IMR-90 (cell line): ENCODE results near the gene PTCSC3. TPM values are rescaled to one million over a fixed set of nuclear protein-coding genes. Genes with fewer than 3 reads are reported as not detected.
A peak's percentile ranks its signal among the peaks of the same experiment; 100 is the strongest.

ENCODE experiments used
- ATAC-seq: fragments of 200-7000 bp; cut with Tn5 transposase; 2 replicates; pipeline ENCODE4 v1.9.1; 2020; ENCODE audit warnings: low read depth, mild to moderate bottlenecking, moderate library complexity
- BruUV-seq: library from RNA; stranded (reverse); fragments of 400-500 nt; replicated peaks from 2 replicates; lab custom pipeline; 2021; lab: Mats Ljungman, UMichigan
- CTCF ChIA-PET: fragments of 300-600 bp; formaldehyde crosslinking; extraction: SDS; loops from one replicate; lab custom pipeline; 2021; ENCODE audit warnings: antibody characterized with exemption; lab: Yijun Ruan, JAX
- POLR2A ChIA-PET: fragments of 300-600 bp; sonication (Branson Sonifier 250); formaldehyde crosslinking; loops from one replicate; lab custom pipeline; 2022; ENCODE audit warnings: antibody characterized with exemption; ENCODE audit not compliant: unreplicated experiment; lab: Charles Lee
- DNase-seq: peaks from one replicate; pipeline ENCODE4 v3.0.0; 2013
- H2AFZ ChIP-seq: replicated peaks from 2 replicates; pipeline ENCODE3; 2013; ENCODE audit warnings: low read length, mild to moderate bottlenecking; ENCODE audit not compliant: poor library complexity
- H2AK5ac ChIP-seq: 2 replicates; pipeline ENCODE4 v1.6.1; 2013; ENCODE audit warnings: low read depth, low read length, inconsistent platforms
- H2AK9ac ChIP-seq: replicated peaks from 2 replicates; pipeline ENCODE3; 2013; ENCODE audit warnings: mild to moderate bottlenecking, low read depth, low read length, moderate library complexity; ENCODE audit not compliant: poor library complexity
- H2BK120ac ChIP-seq: 2 replicates; pipeline ENCODE4 v1.6.1; 2013; ENCODE audit warnings: low read depth, low read length, inconsistent platforms
- H2BK15ac ChIP-seq: 3 replicates; pipeline ENCODE4 v1.6.1; 2013; ENCODE audit warnings: low read depth, low read length, inconsistent platforms
- H2BK20ac ChIP-seq: 2 replicates; pipeline ENCODE4 v1.6.1; 2013; ENCODE audit warnings: low read depth, mild to moderate bottlenecking, inconsistent platforms, low read length, moderate library complexity
- H2BK5ac ChIP-seq: 2 replicates; pipeline ENCODE4 v1.6.1; 2013; ENCODE audit warnings: mild to moderate bottlenecking, low read depth, low read length, inconsistent platforms; ENCODE audit not compliant: poor library complexity, severe bottlenecking
- H3K14ac ChIP-seq: replicated peaks from 2 replicates; pipeline ENCODE4 v1.6.1; 2013; ENCODE audit warnings: low read depth, low read length, inconsistent platforms
- H3K18ac ChIP-seq: 2 replicates; pipeline ENCODE4 v1.6.1; 2013; ENCODE audit warnings: low read depth, low read length, control low read depth
- H3K23ac ChIP-seq: 2 replicates; pipeline ENCODE4 v1.6.1; 2013; ENCODE audit warnings: low read depth, low read length, inconsistent platforms
- H3K27ac ChIP-seq: 2 replicates; pipeline ENCODE4 v1.5.1; 2013; ENCODE audit warnings: mild to moderate bottlenecking, control low read depth, low read length; ENCODE audit not compliant: insufficient read depth
- H3K27me3 ChIP-seq: 2 replicates; pipeline ENCODE4 v1.6.1; 2013; ENCODE audit warnings: low read length; ENCODE audit not compliant: control insufficient read depth, insufficient read depth
- H3K36me3 ChIP-seq: 2 replicates; pipeline ENCODE4 v1.6.1; 2013; ENCODE audit warnings: low read length, mixed read lengths; ENCODE audit not compliant: control insufficient read depth, insufficient read depth
- H3K4ac ChIP-seq: 2 replicates; pipeline ENCODE4 v1.6.1; 2013; ENCODE audit warnings: low read depth, low read length, inconsistent platforms
- H3K4me1 ChIP-seq: 2 replicates; pipeline ENCODE4 v1.6.1; 2013; ENCODE audit warnings: low read length, mixed read lengths; ENCODE audit not compliant: control insufficient read depth, insufficient read depth
- H3K4me2 ChIP-seq: 2 replicates; pipeline ENCODE4 v1.6.1; 2013; ENCODE audit warnings: low read depth, mild to moderate bottlenecking, control low read depth, low read length, moderate library complexity
- H3K4me3 ChIP-seq: 2 replicates; pipeline ENCODE4 v1.5.1; 2013; ENCODE audit warnings: low read depth, mild to moderate bottlenecking, control low read depth, low read length, moderate library complexity; ENCODE audit not compliant: insufficient read depth
- H3K56ac ChIP-seq: 2 replicates; pipeline ENCODE4 v1.6.1; 2013; ENCODE audit warnings: low read length, inconsistent platforms; ENCODE audit not compliant: insufficient read depth; ENCODE audit errors: extremely low read depth
- H3K79me1 ChIP-seq, 2 experiments: 2 replicates each; pipeline ENCODE4 v1.6.1; 2013; ENCODE audit warnings: low read length in 2 of 2, inconsistent platforms in 1 of 2, low read depth in 1 of 2
- H3K9ac ChIP-seq: 2 replicates; pipeline ENCODE4 v1.6.1; 2013; ENCODE audit warnings: low read depth, low read length, control low read depth
- H3K9me1 ChIP-seq: 2 replicates; pipeline ENCODE4 v1.6.1; 2013; ENCODE audit warnings: low read length, inconsistent platforms; ENCODE audit not compliant: insufficient read depth
- H3K9me3 ChIP-seq: 2 replicates; pipeline ENCODE4 v1.6.1; 2013; ENCODE audit warnings: low read length; ENCODE audit not compliant: control insufficient read depth, insufficient read depth
- H4K20me1 ChIP-seq: 2 replicates; pipeline ENCODE4 v1.6.1; 2013; ENCODE audit warnings: low read length, inconsistent platforms; ENCODE audit not compliant: insufficient read depth
- H4K5ac ChIP-seq: 2 replicates; pipeline ENCODE4 v1.6.1; 2013; ENCODE audit warnings: mild to moderate bottlenecking, low read depth, low read length, control low read depth
- H4K8ac ChIP-seq, 2 experiments: 2 replicates each; pipeline ENCODE4 v1.6.1; 2013; ENCODE audit warnings: low read depth in 2 of 2, low read length in 2 of 2, control low read depth in 1 of 2, inconsistent platforms in 1 of 2
- H4K91ac ChIP-seq: 2 replicates; pipeline ENCODE4 v1.6.1; 2013; ENCODE audit warnings: low read depth, low read length, inconsistent platforms; ENCODE audit not compliant: insufficient read depth
- BHLHE40 ChIP-seq: fragments of 150-350 bp; IDR thresholded peaks from 2 replicates; pipeline ENCODE4 v1.6.1; 2016; ENCODE audit warnings: mild to moderate bottlenecking, low read depth, low read length
- CEBPB ChIP-seq: IDR thresholded peaks from 2 replicates; pipeline ENCODE4 v1.6.1; 2012; ENCODE audit warnings: low read depth, low read length, improper control_type of control experiment
- CHD1 ChIP-seq: IDR thresholded peaks from 2 replicates; pipeline ENCODE4 v1.6.1; 2012; ENCODE audit warnings: low read depth, low read length, improper control_type of control experiment
- MAFK ChIP-seq: IDR thresholded peaks from 2 replicates; pipeline ENCODE4 v1.6.1; 2012; ENCODE audit warnings: low read depth, low read length, improper control_type of control experiment
- MAZ ChIP-seq: IDR thresholded peaks from 2 replicates; pipeline ENCODE4 v1.6.1; 2012; ENCODE audit warnings: low read depth, mild to moderate bottlenecking, low read length, improper control_type of control experiment, moderate library complexity, borderline replicate concordance
- MXI1 ChIP-seq: IDR thresholded peaks from 2 replicates; pipeline ENCODE4 v1.6.1; 2012; ENCODE audit warnings: low read depth, mild to moderate bottlenecking, low read length, moderate library complexity, borderline replicate concordance
- POLR2A ChIP-seq: IDR thresholded peaks from 2 replicates; pipeline ENCODE4 v1.6.1; 2012; ENCODE audit warnings: mild to moderate bottlenecking, low read depth, low read length
- RAD21 ChIP-seq: IDR thresholded peaks from 2 replicates; pipeline ENCODE4 v1.6.1; 2012; ENCODE audit warnings: low read length, improper control_type of control experiment
- RCOR1 ChIP-seq: IDR thresholded peaks from 2 replicates; pipeline ENCODE4 v1.6.1; 2012; ENCODE audit warnings: mild to moderate bottlenecking, low read length, improper control_type of control experiment; ENCODE audit not compliant: insufficient replicate concordance
- RFX5 ChIP-seq: IDR thresholded peaks from 2 replicates; pipeline ENCODE4 v1.8.0; 2012; ENCODE audit warnings: low read depth, mild to moderate bottlenecking, low read length, moderate library complexity
- SMC3 ChIP-seq: fragments of 150-350 bp; IDR thresholded peaks from 2 replicates; pipeline ENCODE4 v1.6.1; 2016; ENCODE audit warnings: low read depth, mild to moderate bottlenecking, antibody characterized with exemption, low read length, moderate library complexity
- WGBS, 2 experiments: methylation state at CpG; one replicate each; pipeline versions ENCODE4 v1.1.5 to v1.1.7; 2013; ENCODE audit warnings: missing lambda C conversion rate in 2 of 2; ENCODE audit not compliant: insufficient read length in 1 of 2; ENCODE audit errors: extremely low coverage in 2 of 2; 5-methylcytosine and 5-hydroxymethylcytosine counted together
- dilution Hi-C: fragments of 300-500 bp; cut with HindIII; formaldehyde crosslinking; loops from one replicate; pipeline ENCODE4 v1.14.3; 2018; ENCODE audit warnings: low sequenced_read_pairs; ENCODE audit not compliant: unreplicated experiment
- in situ Hi-C: fragments of 300-500 bp; cut with MboI; formaldehyde crosslinking; loops from 3 replicates; pipeline ENCODE4 v1.14.3; 2019; ENCODE audit warnings: low sequenced_read_pairs, inconsistent platforms, mixed read lengths
- intact Hi-C: fragments of 100-400 bp; cut with micrococcal nuclease; formaldehyde crosslinking; loops from 2 replicates; pipeline ENCODE4 v1.10.0; 2022
- polyA plus RNA-seq, 3 experiments: library from polyadenylated mRNA; depleted of rRNA; stranded (reverse); fragments of >200 nt; gene quantifications; 2 replicates each; pipeline ENCODE4 v1.2.3, GENCODE V29; 2012; ENCODE audit warnings: low replicate concordance in 1 of 3
- total RNA-seq: library from RNA; depleted of rRNA; stranded (reverse); fragments of >200 nt; gene quantifications from 2 replicates; pipeline ENCODE4 v1.2.3, GENCODE V29; 2012
- TF ChIP-seq, protein P1 (sequence below): fragments of 150-350 bp; IDR thresholded peaks from 2 replicates; pipeline ENCODE4 v1.6.1; 2016; ENCODE audit warnings: low read depth, mild to moderate bottlenecking, low read length, moderate library complexity, borderline replicate concordance

The PTCSC3 gene
- total and polyA plus RNA-seq, 2 of the 4 experiments (the other 2 are of a cell fraction) = not detected

DNA sequence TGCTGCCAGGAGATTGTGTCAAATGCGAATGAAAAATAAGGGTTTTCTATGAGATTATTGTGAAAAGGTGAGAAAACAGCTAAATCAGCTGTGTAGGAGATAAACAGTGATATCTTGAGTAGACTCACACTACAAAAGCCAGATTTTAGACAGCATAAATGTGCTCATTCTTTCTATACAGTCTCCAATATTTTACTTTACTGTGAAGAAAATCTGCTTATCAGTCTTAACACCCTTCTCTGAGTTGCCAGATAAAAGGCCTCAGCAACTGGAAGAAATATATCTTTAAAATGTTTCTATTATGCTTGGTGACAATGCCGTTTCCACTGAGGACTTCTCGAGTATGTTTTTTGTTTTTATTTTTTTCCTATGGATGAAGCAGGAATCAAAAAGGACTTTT is 47.0 kb upstream of the PTCSC3 start:
- H2AK9ac ChIP-seq = no peak overlapping the region
- ChIA-PET CTCF (no interaction called here), POLR2A (no interaction called here)
- no peaks in the 10 kb centered on the region for H3K9me3 ChIP-seq
- H2BK20ac ChIP-seq = 0 out of 2 replicates have a peak overlapping the region, but pooled peaks have one; percentile 32
- dilution Hi-C loops = no loop called here
- peaks cover 11% of the 10 kb centered on the region for H3K4me1 ChIP-seq
- no peak overlapping the region for H2BK15ac ChIP-seq
- TF ChIP-seq, protein P1, sequence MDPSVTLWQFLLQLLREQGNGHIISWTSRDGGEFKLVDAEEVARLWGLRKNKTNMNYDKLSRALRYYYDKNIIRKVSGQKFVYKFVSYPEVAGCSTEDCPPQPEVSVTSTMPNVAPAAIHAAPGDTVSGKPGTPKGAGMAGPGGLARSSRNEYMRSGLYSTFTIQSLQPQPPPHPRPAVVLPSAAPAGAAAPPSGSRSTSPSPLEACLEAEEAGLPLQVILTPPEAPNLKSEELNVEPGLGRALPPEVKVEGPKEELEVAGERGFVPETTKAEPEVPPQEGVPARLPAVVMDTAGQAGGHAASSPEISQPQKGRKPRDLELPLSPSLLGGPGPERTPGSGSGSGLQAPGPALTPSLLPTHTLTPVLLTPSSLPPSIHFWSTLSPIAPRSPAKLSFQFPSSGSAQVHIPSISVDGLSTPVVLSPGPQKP = no peak
- no peak for TF ChIP-seq CEBPB
- no peak for TF ChIP-seq MAFK
- TF ChIP-seq SMC3 = no peak
- no peak for TF ChIP-seq RCOR1
- TF ChIP-seq CHD1 = no peak
- no peak for TF ChIP-seq MXI1
- TF ChIP-seq MAZ = no peak
- no peak for TF ChIP-seq POLR2A
- TF ChIP-seq RAD21 = no peak
- TF ChIP-seq RFX5 = no peak
- no peak for TF ChIP-seq BHLHE40
- no peak overlapping the region for H2BK120ac ChIP-seq
- no peak overlapping the region for H4K5ac ChIP-seq
- no peak overlapping the region for H2AK5ac ChIP-seq
- in situ Hi-C loops = no loop called here
- H3K23ac ChIP-seq = no peak overlapping the region
- no peak overlapping the region for H4K91ac ChIP-seq
- no peak overlapping the region for H3K56ac ChIP-seq
- no peak overlapping the region for H3K4me3 ChIP-seq
- no peaks in the 10 kb centered on the region for H3K36me3 ChIP-seq
- no peak overlapping the region for H3K9ac ChIP-seq
- no peaks in the 10 kb centered on the region for H3K79me1 ChIP-seq
- H4K8ac ChIP-seq = no peak overlapping the region
- ATAC-seq = no peak
- H3K9me1 ChIP-seq = no peaks in the 10 kb centered on the region
- H2AFZ ChIP-seq = no peak overlapping the region
- no peak overlapping the region for H2BK5ac ChIP-seq
- H3K27ac ChIP-seq = no peak overlapping the region
- BruUV-seq = no TSS peak
- no peak overlapping the region for H3K4me2 ChIP-seq
- no peak for DNase-seq
- peaks cover 3% of the 10 kb centered on the region; the same call in 1 of the 2 replicates for H3K27me3 ChIP-seq
- no peak overlapping the region for H3K14ac ChIP-seq
- WGBS, 2 experiments = no CpG with 5 or more reads among the region's 3 CpGs
- H3K18ac ChIP-seq = no peak overlapping the region
- no peaks in the 10 kb centered on the region for H4K20me1 ChIP-seq
- no peak overlapping the region; the same call in 1 of the 2 replicates for H3K4ac ChIP-seq
- intact Hi-C loops = no loop called here
